Adrenal gland (tissue), 12 donors: ENCODE results near the gene PSMD5. TPM values are rescaled to one million over a fixed set of nuclear protein-coding genes. Genes with fewer than 3 reads are reported as not detected.

Experiments used
- DNase-seq, 7 donors: peaks; one replicate each; pipeline ENCODE4 v3.0.0-alpha.2; 2019 to 2020
- H3K27ac ChIP-seq, 5 donors: fragments of 200-600 bp; sonication (generic) in 4 of 5; 1 replicate in 3 of 5; 2 replicates in 2 of 5; pipeline versions ENCODE4 v1.5.1 to v1.8.0; 2016 to 2020; ENCODE audit warnings: mild to moderate bottlenecking in 1 of 5
- H3K27me3 ChIP-seq: fragments of 200-600 bp; 2 replicates; pipeline ENCODE4 v1.8.0; 2021
- H3K36me3 ChIP-seq, 2 donors: fragments of 200-600 bp; replicated peaks in 1 of 2; 1 replicate in 1 of 2; 2 replicates in 1 of 2; pipeline versions ENCODE4 v1.5.1 to v1.8.0; 2018 to 2022
- H3K4me1 ChIP-seq, 2 donors: fragments of 200-600 bp; replicated peaks in 1 of 2; 1 replicate in 1 of 2; 2 replicates in 1 of 2; pipeline versions ENCODE4 v1.5.1 to v1.8.0; 2018 to 2021
- H3K4me3 ChIP-seq, 4 donors: fragments of 200-600 bp; sonication (generic) in 3 of 4; one replicate each; pipeline ENCODE4 v1.5.1; 2016 to 2018
- H3K9me3 ChIP-seq, 3 donors: fragments of 200-600 bp; sonication (generic) in 1 of 3; replicated peaks in 1 of 3; 1 replicate in 2 of 3; 2 replicates in 1 of 3; pipeline versions ENCODE4 v1.5.1 to v1.8.0; 2016 to 2021
- CTCF ChIP-seq, 6 experiments: fragments of 450-650 bp in 4 of 6; fragments of 200-600 bp in 2 of 6; sonication (generic) in 1 of 6; IDR thresholded peaks; 1 replicate in 5 of 6; 2 replicates in 1 of 6; pipeline versions ENCODE4 v1.5.1 to v1.8.0; 2016 to 2021; ENCODE audit warnings: antibody characterized with exemption in 6 of 6, mild to moderate bottlenecking in 2 of 6, moderate library complexity in 1 of 6
- POLR2A ChIP-seq, 2 donors: fragments of 450-650 bp; IDR thresholded peaks; one replicate each; pipeline ENCODE4 v1.6.1; 2017; ENCODE audit warnings: antibody characterized with exemption in 2 of 2, mild to moderate bottlenecking in 2 of 2, moderate library complexity in 1 of 2
- WGBS, 4 donors: extraction: QIAGEN DNeasy Blood & Tissue Kit in 2 of 4; methylation state at CpG; one replicate each; pipeline versions ENCODE4 v1.1.5 to v1.1.7; 2013 to 2017; 5-methylcytosine and 5-hydroxymethylcytosine counted together
- intact Hi-C, 2 donors: fragments of 100-400 bp; cut with DNase I; formaldehyde crosslinking; loops; one replicate each; pipeline versions ENCODE4 v1.14.1 to v1.15.0; 2022 to 2023
- polyA plus RNA-seq, 3 donors: library from polyadenylated mRNA; stranded (reverse); fragments of 200-250 nt in 2 of 3; fragments of 350-450 nt in 1 of 3; fragmentation: Illumina TruSeq in 1 of 3; extraction: RNeasy Lipid Tissue Mini Kit (QIAGEN cat#74804) in 1 of 3; gene quantifications; one replicate each; pipeline ENCODE4 v1.2.3, GENCODE V29; 2013 to 2014
- total RNA-seq, 9 donors: library from RNA; depleted of rRNA in 4 of 9; stranded (reverse); fragments of >200 nt in 4 of 9; fragments of 120-200 nt in 1 of 9; fragmentation: NEBNext Ultra II Directional in 1 of 9; extraction: Animal tissue kit (Norgen Biotek cat#: 25700) in 1 of 9; gene quantifications; one replicate each; pipeline versions ENCODE4 v1.1.0 to v1.2.4, GENCODE V29; 2013 to 2023
- donor health status: healthy with polysubstance abuse.
- donor health status: Bipolar disorder and iron deficiency.
- donor health status: DM: yes; HTN: yes; CAD: no.
- donor health status: DM: no; HTN: no; CAD: no.
- donor health status: DM: no; HTN: no; CAD: no.
- donor health status: DM: yes; HTN: yes; CAD: no.

The PSMD5 gene
- total and polyA plus RNA-seq, 12 donors, result 15.6 to 78.8 (median 46.0) TPM

GRCh38 chr9:120864719-120865118, 22.0 kb upstream of the PSMD5 start:
- Histone ChIP-seq H3K27me3 (no peaks in the 10 kb centered on the region), H3K27ac (no peak overlapping the region), H3K4me3 (no peak overlapping the region), H3K36me3 (peaks cover 0 to 44% of the 10 kb centered on the region in 2 donors), H3K9me3 (no peaks in the 10 kb centered on the region), H3K4me1 (peaks cover 0 to 13% of the 10 kb centered on the region in 2 donors)
- no peak for TF ChIP-seq POLR2A (IDR thresholded peaks at IDR 0.05)
- no peak for TF ChIP-seq CTCF (IDR thresholded peaks at IDR 0.05)
- intact Hi-C loops, result no loop called here
- DNase-seq, result no peak
- 87 to 95% (median 93%) methylated on average over 5 of the region's 5 CpGs for WGBS, 4 donors

- intact Hi-C loops, result no loop called here
- DNase-seq, result no peak
- Histone ChIP-seq H3K9me3 (no peaks in the 10 kb centered on the region), H3K4me3 (no peak overlapping the region), H3K27ac (no peak overlapping the region), H3K4me1 (peaks cover 0 to 6% of the 10 kb centered on the region in 2 donors), H3K36me3 (peaks cover 0 to 48% of the 10 kb centered on the region in 2 donors), H3K27me3 (no peaks in the 10 kb centered on the region)
- TF ChIP-seq POLR2A (IDR thresholded peaks at IDR 0.05) (no peak), CTCF (IDR thresholded peaks at IDR 0.05) (no peak)
- WGBS, 4 donors, result 80 to 95% (median 91%) methylated on average over 5 to 7 of the region's 7 CpGs
Measured at GRCh38 chr9:120863833-120864232, 21.1 kb upstream of the PSMD5 start.

- no peaks in the 10 kb centered on the region for H3K27me3 ChIP-seq
- H3K36me3 ChIP-seq, result peaks cover 0 to 48% of the 10 kb centered on the region in 2 donors
- H3K4me3 ChIP-seq, result no peak overlapping the region
- 86 to 98% (median 95%) methylated on average over 8 to 12 of the region's 12 CpGs for WGBS, 4 donors
- no peak overlapping the region for H3K27ac ChIP-seq
- no peak for DNase-seq
- TF ChIP-seq CTCF (IDR thresholded peaks at IDR 0.05), result no peak
- no peak for TF ChIP-seq POLR2A (IDR thresholded peaks at IDR 0.05)
- no peaks in the 10 kb centered on the region for H3K9me3 ChIP-seq
- intact Hi-C loops, result no loop called here
- H3K4me1 ChIP-seq, result no peaks in the 10 kb centered on the region
Measured at GRCh38 chr9:120862452-120862851, 19.7 kb upstream of the PSMD5 start.

- Histone ChIP-seq H3K27me3 (no peaks in the 10 kb centered on the region), H3K4me1 (no peaks in the 10 kb centered on the region), H3K36me3 (peaks cover 0 to 48% of the 10 kb centered on the region in 2 donors), H3K27ac (no peak overlapping the region), H3K4me3 (no peak overlapping the region), H3K9me3 (no peaks in the 10 kb centered on the region)
- TF ChIP-seq POLR2A (IDR thresholded peaks at IDR 0.05), result no peak
- TF ChIP-seq CTCF (IDR thresholded peaks at IDR 0.05), result no peak
- 93 to 98% (median 97%) methylated on average over 6 of the region's 6 CpGs for WGBS, 4 donors
- intact Hi-C loops, result no loop called here
- DNase-seq, result no peak
Measured at GRCh38 chr9:120861935-120862334, 19.2 kb upstream of the PSMD5 start.
